GM03348 (cell line): ENCODE data around the gene SMIM8.

ENCODE experiments used
- DNase-seq: peaks from one replicate; pipeline ENCODE4 v3.0.0; 2012; ENCODE audit warnings: low spot score

The SMIM8 gene

DNA sequence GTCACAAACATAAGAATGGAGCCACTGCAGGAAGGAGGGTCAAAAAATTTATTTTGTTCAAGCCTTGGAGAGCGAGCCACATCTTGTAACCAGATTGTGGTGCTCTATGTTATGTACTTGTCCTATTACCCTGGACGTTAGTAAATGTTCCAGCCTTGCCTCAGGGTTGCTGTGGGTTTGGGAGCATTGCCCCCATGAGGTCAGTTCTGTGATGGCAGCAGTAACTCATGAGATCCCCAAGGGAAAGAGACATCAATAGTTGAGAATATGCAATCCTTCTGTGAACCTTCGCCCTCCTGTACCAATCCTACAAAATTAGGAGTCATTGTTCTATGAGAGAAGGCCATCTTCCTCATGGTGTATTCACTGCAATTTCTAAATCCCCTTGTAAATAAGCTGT lies 68.9 kb downstream of the SMIM8 start:
- peak; percentile 35 for DNase-seq
